K562 (cell line): ENCODE measurements around the gene MAPT. TPM values are rescaled to one million over a fixed set of nuclear protein-coding genes. Genes with fewer than 3 reads are reported as not detected.
A peak's percentile ranks its signal among the peaks of the same experiment; 100 is the strongest.

ENCODE experiments used
- CC2D1A ChIP-seq: fragments of 450-650 bp; IDR thresholded peaks from 2 replicates; pipeline ENCODE4 v1.6.1; 2017; ENCODE audit warnings: mild to moderate bottlenecking
- CHAMP1 ChIP-seq: fragments of 450-650 bp; IDR thresholded peaks from 2 replicates; pipeline ENCODE4 v1.6.1; 2016; ENCODE audit warnings: mild to moderate bottlenecking
- HNRNPL ChIP-seq: fragments of 200-400 bp; formaldehyde crosslinking; IDR thresholded peaks from 2 replicates; pipeline ENCODE4 v1.6.1; 2017; ENCODE audit warnings: low read depth, mild to moderate bottlenecking, low read length
- MAZ ChIP-seq, 2 experiments: fragments of 450-650 bp in 1 of 2; sonication (generic) in 1 of 2; formaldehyde crosslinking; IDR thresholded peaks in 1 of 2; conservative IDR thresholded peaks in 1 of 2; 2 replicates each; pipeline versions ENCODE4 v1.4.0 to v1.5.0; 2020; ENCODE audit warnings: mild to moderate bottlenecking in 1 of 2, missing genetic modification reagents in 1 of 2
- MBD1 ChIP-seq: fragments of 250-450 bp; sonication (Bioruptor Pico); IDR thresholded peaks from 2 replicates; pipeline ENCODE4 v1.8.0; 2022; ENCODE audit warnings: inconsistent platforms
- MLLT1 ChIP-seq, 2 experiments: fragments of 450-650 bp; IDR thresholded peaks; 2 replicates each; pipeline ENCODE4 v1.6.1; 2016
- UBTF ChIP-seq, 2 experiments: IDR thresholded peaks; 2 replicates each; pipeline ENCODE4 v1.6.1; 2012; ENCODE audit warnings: improper control_type of control experiment in 2 of 2, low read depth in 2 of 2, low read length in 2 of 2, borderline replicate concordance in 1 of 2
- ZBTB1 ChIP-seq: sonication (generic); formaldehyde crosslinking; IDR thresholded peaks from 2 replicates; pipeline ENCODE4 v1.8.1; 2023; ENCODE audit warnings: missing genetic modification reagents, low read depth, mild to moderate bottlenecking, borderline replicate concordance
- ZNF407 ChIP-seq: fragments of 450-650 bp; IDR thresholded peaks from 2 replicates; pipeline ENCODE4 v1.6.1; 2016; ENCODE audit warnings: low read depth
- polyA plus RNA-seq, 8 experiments: library from polyadenylated mRNA; depleted of rRNA in 4 of 8; stranded (reverse) in 5 of 8; unstranded in 3 of 8; fragments of >200 nt; fragmentation: Nextera tagmentation in 2 of 8; fragmentation: Illumina TruSeq in 1 of 8; extraction: Ambion mirVana in 2 of 8; extraction: Trizol in 1 of 8; gene quantifications; 2 replicates each; pipeline versions ENCODE4 v1.2.1 to v1.2.3, GENCODE V29; 2011 to 2014; ENCODE audit warnings: inconsistent platforms in 1 of 8, missing spikeins in 1 of 8
- total RNA-seq, 7 experiments: library from RNA; depleted of rRNA in 6 of 7; stranded (reverse); fragments of >200 nt in 6 of 7; fragmentation: Illumina TruSeq in 2 of 7; extraction: Trizol in 2 of 7; gene quantifications; 2 replicates each; pipeline versions ENCODE4 v1.2.1 to v1.2.3, GENCODE V29; 2011 to 2021; ENCODE audit warnings: low replicate concordance in 1 of 7

Gene MAPT
- total and polyA plus RNA-seq, 9 of the 15 experiments (the other 6 are each of a cell fraction or from before 2014, with no cell fraction given): 0.04 to 1.1 (median 0.36) TPM

GRCh38 chr17:45894022-45894784 is at the start of gene MAPT (continued):
- peak; percentile 98 for TF ChIP-seq ZBTB1 (CRISPR knock-in tag)
- TF ChIP-seq ZNF407: no peak
- peak; percentile 97 to 98 for TF ChIP-seq MAZ (CRISPR knock-in tag; conservative IDR thresholded peaks at IDR 0.05 in 1 of 2, IDR thresholded peaks at IDR 0.05 in 1 of 2)
- peak; percentile 95 for TF ChIP-seq MBD1 (CRISPR knock-in tag)
- peak; percentile 28; the same call in 1 of the 2 replicates for TF ChIP-seq HNRNPL
- no peak for TF ChIP-seq CHAMP1
- TF ChIP-seq CC2D1A: no peak
- TF ChIP-seq MLLT1 (IDR thresholded peaks at IDR 0.05): peak in 1 of 2 experiments; percentile 92; a peak in 2 of 4 replicates
- peak in 1 of 2 experiments; percentile 55; a peak in 1 of 4 replicates for TF ChIP-seq UBTF (IDR thresholded peaks at IDR 0.05; ENCODE audit: borderline replicate concordance in 1 of 2, low read depth in 2 of 2, low read length in 2 of 2)
